Osteoblast (primary cell): ENCODE measurements around the gene ABCF2. TPM values are rescaled to one million over a fixed set of nuclear protein-coding genes. Genes with fewer than 3 reads are reported as not detected.

Experiments used
- DNase-seq: peaks from one replicate; pipeline ENCODE4 v3.0.0; 2011; ENCODE audit warnings: low spot score, mixed read lengths; ENCODE audit not compliant: insufficient read length; ENCODE audit errors: missing footprints
- H2AFZ ChIP-seq: 2 replicates; pipeline ENCODE4 v1.6.0; 2011; ENCODE audit warnings: mild to moderate bottlenecking, low read length
- H3K27ac ChIP-seq: 2 replicates; pipeline ENCODE4 v1.5.1; 2011; ENCODE audit warnings: mild to moderate bottlenecking, low read depth, low read length, moderate library complexity
- H3K27me3 ChIP-seq: 2 replicates; pipeline ENCODE4 v1.6.0; 2012; ENCODE audit warnings: mild to moderate bottlenecking, control low read depth, inconsistent platforms, low read length, moderate library complexity; ENCODE audit not compliant: insufficient read depth
- H3K36me3 ChIP-seq: 2 replicates; pipeline ENCODE4 v1.5.1; 2011; ENCODE audit warnings: mild to moderate bottlenecking, low read length, control low read depth, moderate library complexity; ENCODE audit not compliant: insufficient read depth
- H3K4me1 ChIP-seq: 2 replicates; pipeline ENCODE4 v1.5.1; 2011; ENCODE audit warnings: mild to moderate bottlenecking, low read length, control low read depth, moderate library complexity; ENCODE audit not compliant: insufficient read depth
- H3K4me2 ChIP-seq: 2 replicates; pipeline ENCODE4 v1.6.0; 2011; ENCODE audit warnings: mild to moderate bottlenecking, low read length; ENCODE audit not compliant: insufficient read depth
- H3K4me3 ChIP-seq: fragments of 200-600 bp; sonication (generic); 3 replicates; pipeline ENCODE4 v1.5.1; 2012; ENCODE audit warnings: mild to moderate bottlenecking, low read length, inconsistent platforms; ENCODE audit not compliant: insufficient read depth
- H3K79me2 ChIP-seq: 2 replicates; pipeline ENCODE4 v1.6.0; 2012; ENCODE audit warnings: mild to moderate bottlenecking, low read length, control low read depth, inconsistent platforms; ENCODE audit not compliant: insufficient read depth
- H3K9me3 ChIP-seq: 2 replicates; pipeline ENCODE4 v1.5.1; 2011; ENCODE audit warnings: low read depth, low read length, control low read depth
- H4K20me1 ChIP-seq: 2 replicates; pipeline ENCODE4 v1.6.0; 2012; ENCODE audit warnings: mild to moderate bottlenecking, low read length, control low read depth; ENCODE audit not compliant: insufficient read depth
- CTCF ChIP-seq: IDR thresholded peaks from 2 replicates; pipeline ENCODE4 v1.5.1; 2011; ENCODE audit warnings: mild to moderate bottlenecking, low read depth, low read length, moderate library complexity; ENCODE audit errors: extremely low read depth
- total RNA-seq: library from RNA; depleted of rRNA; stranded (reverse); fragments of >200 nt; gene quantifications from 2 replicates; pipeline ENCODE4 v1.2.3, GENCODE V29; 2012

Gene ABCF2
- total RNA-seq, 1 donor: 65.9 TPM

- no peaks in the 10 kb centered on the region for H3K79me2 ChIP-seq
These were observed 44.8 kb upstream of the ABCF2 start for GRCh38 chr7:151271699-151272355.

DNA sequence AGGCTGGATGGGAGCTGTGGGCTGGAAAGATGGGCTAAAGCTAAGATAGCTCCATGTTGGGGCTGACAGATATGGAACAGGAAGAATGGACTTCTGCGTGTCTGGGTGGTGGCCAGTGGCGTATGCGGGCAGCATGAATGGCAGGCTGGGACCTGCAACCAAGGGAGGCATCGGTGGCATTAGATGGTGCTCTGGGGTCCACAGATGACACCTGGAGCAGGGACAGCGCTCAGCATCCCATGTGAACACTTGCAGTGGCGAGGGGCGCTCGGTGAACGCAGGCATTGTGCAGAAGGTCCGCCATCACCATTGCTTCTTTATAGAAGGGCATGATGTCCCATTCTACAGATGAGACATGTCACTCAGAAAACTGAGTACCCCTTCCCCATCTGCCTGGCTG, 42.5 kb upstream of the ABCF2 start:
- Histone ChIP-seq H3K36me3 (no peaks in the 10 kb centered on the region), H4K20me1 (no peaks in the 10 kb centered on the region), H3K4me1 (no peaks in the 10 kb centered on the region), H3K4me3 (no peak overlapping the region), H3K4me2 (no peak overlapping the region), H2AFZ (no peak overlapping the region), H3K27me3 (no peaks in the 10 kb centered on the region), H3K79me2 (no peaks in the 10 kb centered on the region), H3K9me3 (no peaks in the 10 kb centered on the region), H3K27ac (no peak overlapping the region)
- peak; percentile 61 for DNase-seq
- no peak for TF ChIP-seq CTCF

More at GRCh38 chr7:151271699-151272355, 44.8 kb upstream of the ABCF2 start:
- no peak for TF ChIP-seq CTCF
- no peak overlapping the region for H3K4me3 ChIP-seq
- H3K4me1 ChIP-seq: no peaks in the 10 kb centered on the region
- H3K27me3 ChIP-seq: no peaks in the 10 kb centered on the region
- no peaks in the 10 kb centered on the region for H3K9me3 ChIP-seq
- H3K4me2 ChIP-seq: no peak overlapping the region
- H2AFZ ChIP-seq: no peak overlapping the region
- DNase-seq: no peak
- H3K36me3 ChIP-seq: no peaks in the 10 kb centered on the region
- H4K20me1 ChIP-seq: no peaks in the 10 kb centered on the region
- no peak overlapping the region for H3K27ac ChIP-seq

GRCh38 chr7:151265351-151265931, 38.4 kb upstream of the ABCF2 start:
- no peak overlapping the region for H3K27ac ChIP-seq
- peaks cover 5% of the 10 kb centered on the region for H4K20me1 ChIP-seq
- no peaks in the 10 kb centered on the region for H3K79me2 ChIP-seq
- no peaks in the 10 kb centered on the region for H3K9me3 ChIP-seq
- H3K4me2 ChIP-seq: no peak overlapping the region
- no peak for TF ChIP-seq CTCF
- H3K4me3 ChIP-seq: no peak overlapping the region
- H3K4me1 ChIP-seq: no peaks in the 10 kb centered on the region
- no peaks in the 10 kb centered on the region for H3K36me3 ChIP-seq
- H2AFZ ChIP-seq: no peak overlapping the region
- DNase-seq: peak; percentile 18
- H3K27me3 ChIP-seq: peaks cover 21% of the 10 kb centered on the region

DNA sequence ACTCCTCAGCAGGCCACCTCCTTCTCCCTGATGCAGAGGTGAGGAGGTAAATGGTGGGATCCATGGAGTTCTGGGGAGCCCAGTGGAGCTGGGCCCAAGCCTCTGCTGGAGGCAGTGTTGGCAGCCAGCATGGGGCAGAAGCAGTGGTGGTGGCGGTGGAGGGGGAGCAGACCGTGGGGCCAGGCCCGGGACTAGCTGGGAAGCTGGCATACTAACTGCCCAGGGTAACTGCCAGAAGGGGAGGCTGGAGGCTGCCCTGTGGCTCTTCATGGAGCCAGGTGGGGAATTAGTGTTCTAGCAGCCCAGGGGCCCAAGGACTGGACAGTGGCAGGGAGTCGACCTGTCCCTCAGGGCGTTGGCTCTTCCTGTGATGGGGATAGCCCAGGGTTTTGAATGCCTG, 37.6 kb upstream of the ABCF2 start:
- Histone ChIP-seq H3K9me3 (no peaks in the 10 kb centered on the region), H3K79me2 (no peaks in the 10 kb centered on the region), H3K27me3 (peaks cover 22% of the 10 kb centered on the region), H3K4me2 (no peak overlapping the region), H4K20me1 (peaks cover 5% of the 10 kb centered on the region), H2AFZ (no peak overlapping the region), H3K27ac (no peak overlapping the region), H3K4me3 (no peak overlapping the region), H3K36me3 (no peaks in the 10 kb centered on the region), H3K4me1 (no peaks in the 10 kb centered on the region)
- TF ChIP-seq CTCF: no peak
- DNase-seq: no peak
